ENCODE results near the gene LIN54. TPM values are rescaled to one million over a fixed set of nuclear protein-coding genes. Genes with fewer than 3 reads are reported as not detected.
A peak's percentile ranks its signal among the peaks of the same experiment; 100 is the strongest.
"Not testable (repeated sequence)": the region's sequence is repeated elsewhere in the genome, so short reads cannot be mapped to it uniquely, and the experiment has no call there.

LIN54 gene
- total and polyA plus RNA-seq, 4 donors: 12.8 to 25.7 (median 17.6) TPM

DNA sequence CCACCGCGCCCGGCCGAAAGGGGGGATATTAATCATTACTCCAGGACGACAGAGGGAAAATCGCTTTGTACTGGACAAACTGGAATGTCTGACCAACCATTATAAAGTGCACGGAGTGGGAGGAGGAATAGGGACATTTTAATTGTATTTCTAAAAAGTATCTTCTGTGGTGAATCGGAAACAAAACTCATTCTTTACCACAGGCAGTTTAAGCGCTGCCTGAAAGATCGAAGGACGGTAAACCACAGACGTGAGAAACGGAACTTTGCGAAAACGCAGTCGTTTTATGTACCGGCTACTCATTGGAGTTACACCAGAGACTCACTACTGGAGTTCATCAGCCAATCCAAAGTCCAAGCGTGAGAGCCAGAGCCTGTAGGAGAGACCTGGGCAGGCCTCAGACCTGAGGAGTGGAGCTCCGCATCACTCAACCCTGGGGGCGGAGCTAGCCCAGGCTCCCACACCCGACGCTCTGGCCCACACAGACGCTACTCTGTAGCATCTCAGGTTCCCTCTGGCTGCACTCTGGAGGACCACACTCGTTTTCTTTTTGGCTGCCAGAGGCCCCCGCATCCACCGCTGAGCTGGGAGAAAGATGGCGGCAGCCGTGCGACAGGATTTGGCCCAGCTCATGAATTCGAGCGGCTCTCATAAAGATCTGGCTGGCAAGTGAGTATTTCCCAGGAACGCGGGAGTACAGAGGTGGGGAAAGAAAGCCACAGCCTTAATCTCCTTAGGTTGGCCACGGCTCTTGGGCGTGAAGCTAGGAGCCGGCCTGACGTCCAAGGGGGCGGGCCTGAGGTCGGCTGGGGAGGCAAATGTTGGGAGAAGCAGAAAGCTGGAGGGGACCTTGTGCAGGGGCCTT lies 24.2 kb upstream of the LIN54 start, which contains the start of gene COPS4:
Gene COPS4, plus strand, starts transcription at position 554 of the 865 bp plus-strand sequence. Its CDS starts 42 bp downstream, at position 596.
- WGBS (ENCODE audit: insufficient coverage): 0% methylated on average over 35 of the region's 39 CpGs
- Histone ChIP-seq H3K4me3 (ENCODE audit: low read depth, low read length) (peak within 1 kb of the TSS; percentile 98), H3K4me1 (ENCODE audit: control insufficient read depth, insufficient read depth, low read length) (peaks cover 9% of the 10 kb centered on the region), H3K9me3 (ENCODE audit: control insufficient read depth, insufficient read depth, low read length) (no peaks in the 10 kb centered on the region), H3K27me3 (ENCODE audit: control insufficient read depth, insufficient read depth, low read length) (no peaks in the 10 kb centered on the region), H3K36me3 (ENCODE audit: control insufficient read depth, insufficient read depth, low read length) (no peaks in the 10 kb centered on the region), H3K27ac (ENCODE audit: low read depth, low read length) (peak within 1 kb of the TSS; percentile 97)
- peak; percentile 99 to 100 (median 100) for DNase-seq (ENCODE audit: low read depth in 4 of 6, low spot score in 6 of 6)

DNA sequence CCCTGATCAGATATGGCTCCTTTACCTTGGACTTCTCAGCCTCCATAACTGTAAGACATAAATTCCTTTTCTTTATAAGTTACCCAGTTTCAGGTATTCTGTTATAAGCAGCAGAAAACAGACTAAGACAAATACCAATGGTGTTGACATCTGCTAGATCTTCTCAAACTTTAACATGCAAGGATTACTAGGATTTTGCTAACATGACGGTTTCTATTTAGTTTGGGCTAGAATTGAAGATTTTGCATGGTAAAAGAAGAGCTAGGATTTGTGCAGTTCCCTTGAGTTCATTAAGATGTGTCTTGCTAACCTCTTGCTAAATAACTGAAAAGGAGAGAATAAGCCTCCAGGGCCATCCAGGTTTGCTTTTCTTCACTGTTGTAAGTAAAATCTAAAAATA lies 19.1 kb upstream of the LIN54 start:
- Histone ChIP-seq H3K4me1 (ENCODE audit: control insufficient read depth, insufficient read depth, low read length) (no peaks in the 10 kb centered on the region), H3K27ac (ENCODE audit: low read depth, low read length) (no peak overlapping the region)

DNA sequence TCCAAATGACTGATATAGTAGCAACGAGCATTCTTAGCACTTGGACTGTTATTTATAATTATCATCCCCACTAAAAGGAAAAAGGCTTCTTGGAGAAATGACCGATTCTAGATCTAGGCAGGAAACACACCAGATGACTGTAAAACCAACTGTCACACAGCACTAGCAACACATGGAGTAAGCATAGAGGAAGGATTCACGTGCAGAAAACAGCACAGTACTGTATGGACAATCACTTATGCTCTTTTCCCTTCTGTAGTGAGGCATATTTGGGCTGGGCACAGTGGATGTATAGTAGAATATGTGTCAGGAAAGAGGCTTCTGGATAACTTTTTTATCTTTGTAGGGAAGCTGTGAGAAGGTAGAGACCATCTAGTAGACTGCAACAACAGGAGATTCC lies 18.4 kb upstream of the LIN54 start:
- no peak for DNase-seq (ENCODE audit: low read depth in 4 of 6, low spot score in 6 of 6)
- no peaks in the 10 kb centered on the region for H3K9me3 ChIP-seq (ENCODE audit: control insufficient read depth, insufficient read depth, low read length)
- no peak overlapping the region for H3K27ac ChIP-seq (ENCODE audit: low read depth, low read length)
- H3K36me3 ChIP-seq (ENCODE audit: control insufficient read depth, insufficient read depth, low read length): no peaks in the 10 kb centered on the region
- no peak overlapping the region for H3K4me3 ChIP-seq (ENCODE audit: low read depth, low read length)
- WGBS (ENCODE audit: insufficient coverage): 80% methylated on average over 1 of the region's 3 CpGs
- no peaks in the 10 kb centered on the region for H3K4me1 ChIP-seq (ENCODE audit: control insufficient read depth, insufficient read depth, low read length)
- peaks cover 2% of the 10 kb centered on the region for H3K27me3 ChIP-seq (ENCODE audit: control insufficient read depth, insufficient read depth, low read length)

More for the DNA sequence above, 19.1 kb upstream of the LIN54 start:
- no peak for DNase-seq (ENCODE audit: low read depth in 4 of 6, low spot score in 6 of 6)
- WGBS (ENCODE audit: insufficient coverage): 60% methylated on average over 1 of the region's 1 CpG
- Histone ChIP-seq H3K27me3 (ENCODE audit: control insufficient read depth, insufficient read depth, low read length) (peaks cover 2% of the 10 kb centered on the region), H3K4me3 (ENCODE audit: low read depth, low read length) (no peak overlapping the region), H3K9me3 (ENCODE audit: control insufficient read depth, insufficient read depth, low read length) (no peaks in the 10 kb centered on the region), H3K36me3 (ENCODE audit: control insufficient read depth, insufficient read depth, low read length) (no peaks in the 10 kb centered on the region)

DNA sequence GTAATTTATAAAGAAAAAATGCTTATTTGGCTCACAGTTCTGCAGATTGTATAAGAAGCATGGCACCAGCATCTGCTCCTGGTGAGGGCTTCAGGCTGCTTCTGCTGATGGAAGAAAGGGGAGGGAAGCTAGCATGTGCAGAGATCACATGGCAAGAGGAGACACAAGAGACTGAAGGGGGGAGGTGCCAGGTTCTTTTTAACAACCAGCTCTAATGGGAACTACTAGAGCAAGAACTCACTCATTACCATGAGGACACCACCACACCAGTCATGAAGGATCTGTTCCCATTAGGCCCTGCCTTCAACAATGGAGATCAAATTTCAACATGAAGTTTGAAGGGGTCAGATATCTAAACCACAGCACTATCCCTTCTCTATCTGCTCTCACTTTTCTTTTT lies 14.9 kb upstream of the LIN54 start:
- Histone ChIP-seq H3K36me3 (ENCODE audit: control insufficient read depth, insufficient read depth, low read length) (no peaks in the 10 kb centered on the region), H3K27me3 (ENCODE audit: control insufficient read depth, insufficient read depth, low read length) (peaks cover 2% of the 10 kb centered on the region), H3K9me3 (ENCODE audit: control insufficient read depth, insufficient read depth, low read length) (no peaks in the 10 kb centered on the region), H3K4me3 (ENCODE audit: low read depth, low read length) (no peak overlapping the region), H3K27ac (ENCODE audit: low read depth, low read length) (no peak overlapping the region), H3K4me1 (ENCODE audit: control insufficient read depth, insufficient read depth, low read length) (no peaks in the 10 kb centered on the region)
- no peak for DNase-seq (ENCODE audit: low read depth in 4 of 6, low spot score in 6 of 6)

DNA sequence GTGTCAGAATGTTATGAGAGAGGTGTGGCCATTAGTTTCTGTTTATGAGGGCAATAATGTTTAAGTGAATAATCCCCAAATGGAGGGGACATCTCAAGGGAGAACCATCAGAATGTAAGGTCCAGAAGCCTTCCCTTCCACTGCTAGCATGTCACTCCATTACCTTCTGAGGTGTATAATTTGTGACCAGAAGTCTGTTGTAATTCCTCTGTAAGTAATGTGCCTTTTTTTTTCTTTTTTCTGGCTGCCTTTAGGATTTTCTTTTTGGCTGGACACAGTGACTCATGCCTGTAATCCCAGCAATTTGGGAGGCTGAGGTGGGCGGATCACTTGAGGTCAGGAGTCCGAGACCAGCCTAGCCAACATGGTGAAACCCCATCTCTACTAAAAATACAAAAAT lies 13.6 kb upstream of the LIN54 start:
- DNase-seq (ENCODE audit: low read depth in 4 of 6, low spot score in 6 of 6): no peak
- no peak overlapping the region for H3K4me3 ChIP-seq (ENCODE audit: low read depth, low read length)
- H3K27ac ChIP-seq (ENCODE audit: low read depth, low read length): no peak overlapping the region
- H3K36me3 ChIP-seq (ENCODE audit: control insufficient read depth, insufficient read depth, low read length): no peaks in the 10 kb centered on the region
- no CpG with 5 or more reads among the region's 2 CpGs for WGBS (ENCODE audit: insufficient coverage)
- H3K9me3 ChIP-seq (ENCODE audit: control insufficient read depth, insufficient read depth, low read length): no peaks in the 10 kb centered on the region
- H3K4me1 ChIP-seq (ENCODE audit: control insufficient read depth, insufficient read depth, low read length): no peaks in the 10 kb centered on the region
- peaks cover 2% of the 10 kb centered on the region for H3K27me3 ChIP-seq (ENCODE audit: control insufficient read depth, insufficient read depth, low read length)

DNA sequence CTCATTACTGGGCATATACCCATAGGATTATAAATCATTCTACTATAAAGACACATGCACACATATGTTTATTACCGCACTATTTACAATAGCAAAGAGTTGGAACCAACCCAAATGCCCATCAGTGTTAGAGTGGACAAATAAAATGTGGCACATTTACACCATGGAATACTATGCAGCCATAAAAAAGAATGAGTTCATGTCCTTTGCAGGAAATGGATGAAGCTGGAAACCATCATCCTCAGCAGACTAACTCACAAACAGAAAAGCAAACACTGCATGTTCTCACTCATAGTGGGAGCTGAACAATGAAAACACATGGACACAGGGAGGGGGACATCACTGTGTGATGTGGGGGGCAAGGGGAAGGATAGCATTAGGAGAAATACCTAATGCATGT lies 13.0 kb upstream of the LIN54 start:
- H3K9me3 ChIP-seq (ENCODE audit: control insufficient read depth, insufficient read depth, low read length); H3K36me3 ChIP-seq (ENCODE audit: control insufficient read depth, insufficient read depth, low read length); H3K27me3 ChIP-seq (ENCODE audit: control insufficient read depth, insufficient read depth, low read length); DNase-seq (ENCODE audit: low read depth in 4 of 6, low spot score in 6 of 6); H3K4me3 ChIP-seq (ENCODE audit: low read depth, low read length); H3K27ac ChIP-seq (ENCODE audit: low read depth, low read length); H3K4me1 ChIP-seq (ENCODE audit: control insufficient read depth, insufficient read depth, low read length): not testable (repeated sequence)
- no CpG with 5 or more reads among the region's 1 CpG for WGBS (ENCODE audit: insufficient coverage)

DNA sequence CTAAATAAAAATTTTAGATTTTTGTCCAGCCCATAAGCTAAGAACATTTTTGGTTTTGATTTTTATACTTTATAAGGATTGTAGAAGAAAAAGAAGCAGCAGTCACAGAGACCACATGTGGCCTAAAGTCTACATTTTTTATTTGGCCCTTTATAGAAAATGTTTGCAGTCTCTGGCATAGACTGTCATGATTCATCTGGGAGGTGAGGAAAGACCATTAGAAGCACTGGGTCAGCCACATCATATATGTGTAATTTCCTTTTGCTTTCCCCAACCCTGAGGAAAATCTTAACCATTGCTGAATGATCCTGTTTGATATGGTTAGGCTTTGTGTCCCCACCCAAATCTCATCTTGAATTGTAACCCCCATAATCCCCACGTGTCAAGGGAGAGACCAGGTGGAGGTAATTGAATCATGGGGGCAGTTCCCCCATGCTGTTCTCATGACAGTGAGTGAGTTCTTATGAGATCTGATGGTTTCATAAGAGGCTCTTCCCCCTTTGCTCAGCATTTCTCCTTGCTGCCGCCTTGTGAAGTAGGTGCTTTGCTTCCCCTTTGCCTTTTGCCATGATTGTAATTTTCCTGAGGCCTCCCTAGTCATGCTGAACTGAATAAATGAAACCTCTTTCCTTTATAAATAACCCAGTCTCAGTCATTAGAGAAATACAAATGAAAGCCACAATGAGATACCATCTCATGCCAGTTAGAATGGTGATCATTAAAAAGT lies 12.3 kb upstream of the LIN54 start:
- no peak for DNase-seq (ENCODE audit: low read depth in 4 of 6, low spot score in 6 of 6)
- Histone ChIP-seq H3K27ac (ENCODE audit: low read depth, low read length) (no peak overlapping the region), H3K9me3 (ENCODE audit: control insufficient read depth, insufficient read depth, low read length) (no peaks in the 10 kb centered on the region), H3K27me3 (ENCODE audit: control insufficient read depth, insufficient read depth, low read length) (peaks cover 2% of the 10 kb centered on the region), H3K36me3 (ENCODE audit: control insufficient read depth, insufficient read depth, low read length) (no peaks in the 10 kb centered on the region), H3K4me1 (ENCODE audit: control insufficient read depth, insufficient read depth, low read length) (no peaks in the 10 kb centered on the region), H3K4me3 (ENCODE audit: low read depth, low read length) (no peak overlapping the region)
- no CpG with 5 or more reads among the region's 2 CpGs for WGBS (ENCODE audit: insufficient coverage)

DNA sequence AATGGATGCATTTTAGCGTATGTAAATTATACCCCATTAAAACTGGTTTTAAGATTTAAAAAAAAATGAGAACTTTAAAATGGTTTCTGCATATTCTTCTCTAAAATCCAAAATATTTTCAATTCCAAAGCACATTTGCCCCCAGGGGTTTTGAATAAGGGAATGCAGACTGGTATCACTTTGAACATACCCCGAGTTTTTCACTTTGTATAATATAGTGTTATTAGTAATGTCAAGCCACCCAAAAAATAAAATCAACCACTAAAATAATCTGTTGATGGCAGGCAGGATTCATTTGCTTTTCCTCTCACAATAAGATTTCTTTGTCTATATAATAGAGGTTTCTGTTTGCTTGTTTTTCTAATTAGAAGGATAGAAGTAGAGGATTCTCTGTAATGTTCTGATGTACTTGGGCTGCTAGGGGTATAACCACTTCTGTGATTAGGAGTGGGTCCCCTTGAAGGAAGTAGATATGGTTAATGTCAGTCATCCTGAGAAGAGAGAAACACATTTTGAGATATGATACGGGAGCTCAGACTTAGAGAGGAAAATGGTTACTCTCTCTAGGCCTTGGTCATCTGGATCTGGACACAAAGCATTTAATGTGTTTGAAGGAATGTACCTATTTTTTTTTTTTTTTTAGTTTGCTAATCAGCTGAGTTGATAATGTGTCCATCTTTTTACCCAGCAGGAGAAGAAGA lies 9.3 kb upstream of the LIN54 start:
- H3K9me3 ChIP-seq (ENCODE audit: control insufficient read depth, insufficient read depth, low read length): no peaks in the 10 kb centered on the region
- H3K4me3 ChIP-seq (ENCODE audit: low read depth, low read length): no peak overlapping the region
- 100% methylated on average over 1 of the region's 3 CpGs for WGBS (ENCODE audit: insufficient coverage)
- no peaks in the 10 kb centered on the region for H3K27me3 ChIP-seq (ENCODE audit: control insufficient read depth, insufficient read depth, low read length)
- no peaks in the 10 kb centered on the region for H3K36me3 ChIP-seq (ENCODE audit: control insufficient read depth, insufficient read depth, low read length)
- H3K27ac ChIP-seq (ENCODE audit: low read depth, low read length): no peak overlapping the region
- no peaks in the 10 kb centered on the region for H3K4me1 ChIP-seq (ENCODE audit: control insufficient read depth, insufficient read depth, low read length)
- no peak for DNase-seq (ENCODE audit: low read depth in 4 of 6, low spot score in 6 of 6)

DNA sequence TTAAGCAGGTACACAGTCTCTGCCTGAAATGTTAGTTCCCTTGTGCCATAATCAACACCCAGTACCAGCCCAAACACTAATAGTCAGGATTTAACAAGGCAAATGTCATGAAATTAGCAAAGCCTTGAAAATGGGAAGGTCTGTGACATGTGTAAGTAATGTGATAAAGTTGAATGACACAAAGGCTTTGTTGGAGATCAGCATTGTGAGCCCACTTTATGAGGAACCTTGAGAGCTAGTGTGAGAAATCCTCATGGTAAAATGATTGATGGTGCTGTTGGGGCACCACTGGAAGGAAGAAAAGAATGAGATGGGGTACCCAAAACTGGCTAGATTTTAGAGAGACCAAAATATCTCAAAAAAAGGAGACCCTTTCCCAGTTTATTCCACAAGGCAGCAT lies 3.3 kb upstream of the LIN54 start:
- Histone ChIP-seq H3K27ac (ENCODE audit: low read depth, low read length) (peak overlapping the region; percentile 82), H3K4me3 (ENCODE audit: low read depth, low read length) (peak overlapping the region; percentile 93), H3K4me1 (ENCODE audit: control insufficient read depth, insufficient read depth, low read length) (peaks cover 6% of the 10 kb centered on the region), H3K36me3 (ENCODE audit: control insufficient read depth, insufficient read depth, low read length) (no peaks in the 10 kb centered on the region), H3K27me3 (ENCODE audit: control insufficient read depth, insufficient read depth, low read length) (no peaks in the 10 kb centered on the region), H3K9me3 (ENCODE audit: control insufficient read depth, insufficient read depth, low read length) (no peaks in the 10 kb centered on the region)
- peak in 1 of 6 donors; percentile 3 for DNase-seq (ENCODE audit: low read depth in 4 of 6, low spot score in 6 of 6)

Data from spinal cord (tissue), 10 donors.